ENCODE measurements around the gene SPATA31A3.
"Not testable (repeated sequence)": the region's sequence is repeated elsewhere in the genome, so short reads cannot be mapped to it uniquely, and the experiment has no call there.

DNA sequence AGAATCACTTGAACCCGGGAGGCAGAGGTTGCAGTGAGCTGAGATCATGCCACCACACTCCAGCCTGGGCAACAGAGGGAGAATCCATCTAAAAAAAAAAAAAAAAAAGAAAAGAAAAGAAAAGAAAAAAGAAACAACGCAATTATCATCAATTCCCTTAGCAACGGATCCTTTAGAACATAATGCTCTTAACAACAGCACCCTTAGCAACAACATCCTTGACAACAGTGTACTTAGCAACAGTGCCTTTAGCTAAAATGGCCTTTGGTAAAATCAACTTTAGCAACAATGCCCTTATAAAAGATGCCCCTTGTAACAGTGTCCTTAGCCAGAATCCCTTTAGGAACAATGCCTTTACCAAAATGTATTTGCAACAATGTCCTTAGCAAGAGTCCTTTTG, 54.7 kb downstream of the SPATA31A3 start:
- TF ChIP-seq, protein P1, sequence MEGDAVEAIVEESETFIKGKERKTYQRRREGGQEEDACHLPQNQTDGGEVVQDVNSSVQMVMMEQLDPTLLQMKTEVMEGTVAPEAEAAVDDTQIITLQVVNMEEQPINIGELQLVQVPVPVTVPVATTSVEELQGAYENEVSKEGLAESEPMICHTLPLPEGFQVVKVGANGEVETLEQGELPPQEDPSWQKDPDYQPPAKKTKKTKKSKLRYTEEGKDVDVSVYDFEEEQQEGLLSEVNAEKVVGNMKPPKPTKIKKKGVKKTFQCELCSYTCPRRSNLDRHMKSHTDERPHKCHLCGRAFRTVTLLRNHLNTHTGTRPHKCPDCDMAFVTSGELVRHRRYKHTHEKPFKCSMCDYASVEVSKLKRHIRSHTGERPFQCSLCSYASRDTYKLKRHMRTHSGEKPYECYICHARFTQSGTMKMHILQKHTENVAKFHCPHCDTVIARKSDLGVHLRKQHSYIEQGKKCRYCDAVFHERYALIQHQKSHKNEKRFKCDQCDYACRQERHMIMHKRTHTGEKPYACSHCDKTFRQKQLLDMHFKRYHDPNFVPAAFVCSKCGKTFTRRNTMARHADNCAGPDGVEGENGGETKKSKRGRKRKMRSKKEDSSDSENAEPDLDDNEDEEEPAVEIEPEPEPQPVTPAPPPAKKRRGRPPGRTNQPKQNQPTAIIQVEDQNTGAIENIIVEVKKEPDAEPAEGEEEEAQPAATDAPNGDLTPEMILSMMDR (optimal IDR thresholded peaks at IDR 0.05 in 1 of 3, IDR thresholded peaks at IDR 0.05 in 1 of 3, conservative IDR thresholded peaks at IDR 0.05 in 1 of 3; ENCODE audit: extremely low read depth in 1 of 3, insufficient read depth in 2 of 3, low read length in 3 of 3) = not testable (repeated sequence)
- not testable (repeated sequence) for TF ChIP-seq EZH2 (IDR thresholded peaks at IDR 0.05; ENCODE audit: low read length)

Data from keratinocyte (primary cell).